Erythroblast (primary cell): ENCODE data around the gene NKAPD1.

Experiments
- GATA1 ChIP-seq: IDR thresholded peaks from 2 replicates; pipeline ENCODE4 v1.6.1; 2011; ENCODE audit warnings: low read depth, mild to moderate bottlenecking, control low read depth, low read length, moderate library complexity
- POLR2A ChIP-seq: IDR thresholded peaks from 2 replicates; pipeline ENCODE4 v1.6.1; 2011; ENCODE audit warnings: mild to moderate bottlenecking, low read length

DNA sequence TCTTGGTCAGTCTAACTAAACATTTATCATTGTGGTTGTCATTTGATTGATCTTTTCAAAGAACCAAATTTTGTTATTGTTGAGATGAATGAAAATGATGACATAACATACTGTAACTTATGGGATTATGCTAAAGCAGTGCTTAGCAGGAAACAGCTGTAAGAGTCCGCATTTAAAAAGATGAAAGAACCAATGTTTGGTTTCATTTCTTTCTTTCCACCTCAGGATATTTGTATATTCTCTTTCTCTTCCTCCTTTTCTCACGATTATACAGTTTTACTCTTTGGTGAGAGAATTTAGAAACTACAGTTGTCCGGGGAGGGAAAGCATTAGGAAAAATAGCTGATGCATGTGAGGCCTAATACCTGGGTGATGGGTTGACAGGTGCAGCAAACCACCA lies 23.4 kb upstream of the NKAPD1 start:
- TF ChIP-seq POLR2A (no peak), GATA1 (no peak)
